ENCODE data around the gene ZNF622. TPM values are rescaled to one million over a fixed set of nuclear protein-coding genes. Genes with fewer than 3 reads are reported as not detected.
"Not testable (repeated sequence)": the region's sequence is repeated elsewhere in the genome, so short reads cannot be mapped to it uniquely, and the experiment has no call there.

ZNF622 gene
- total RNA-seq, 1 donor from 2014 or later, result 24.3 TPM

- no peaks in the 10 kb centered on the region for H3K9me3 Mint-ChIP-seq
- peaks cover 6% of the 10 kb centered on the region for H3K4me1 Mint-ChIP-seq (ENCODE audit: unreplicated experiment)
- no peak for DNase-seq (ENCODE audit: extremely low spot score, unreplicated experiment)
- H3K27ac Mint-ChIP-seq, result no peak overlapping the region
- H3K4me3 Mint-ChIP-seq, result no peak overlapping the region
- H3K27me3 Mint-ChIP-seq, result no peaks in the 10 kb centered on the region
- TF ChIP-seq CTCF (conservative IDR thresholded peaks at IDR 0.05), result no peak
- peaks cover 24% of the 10 kb centered on the region for H3K36me3 Mint-ChIP-seq
Observed at GRCh38 chr5:16453609-16454008, 12.0 kb downstream of the ZNF622 start.

- peaks cover 26% of the 10 kb centered on the region for H3K36me3 Mint-ChIP-seq
- DNase-seq (ENCODE audit: extremely low spot score, unreplicated experiment), result no peak
- no peak overlapping the region for H3K4me3 Mint-ChIP-seq
- H3K4me1 Mint-ChIP-seq (ENCODE audit: unreplicated experiment), result no peaks in the 10 kb centered on the region
- H3K9me3 Mint-ChIP-seq, result no peaks in the 10 kb centered on the region
- H3K27ac Mint-ChIP-seq, result no peak overlapping the region
- no peaks in the 10 kb centered on the region for H3K27me3 Mint-ChIP-seq
- no peak for TF ChIP-seq CTCF (conservative IDR thresholded peaks at IDR 0.05)
Observed at GRCh38 chr5:16450163-16450562, 15.4 kb downstream of the ZNF622 start.

GRCh38 chr5:16446993-16447392, 18.6 kb downstream of the ZNF622 start:
- no peak overlapping the region for H3K4me3 Mint-ChIP-seq
- no peaks in the 10 kb centered on the region for H3K9me3 Mint-ChIP-seq
- DNase-seq (ENCODE audit: extremely low spot score, unreplicated experiment), result no peak
- H3K4me1 Mint-ChIP-seq (ENCODE audit: unreplicated experiment), result no peaks in the 10 kb centered on the region
- TF ChIP-seq CTCF (conservative IDR thresholded peaks at IDR 0.05), result no peak
- H3K27ac Mint-ChIP-seq, result no peak overlapping the region
- no peaks in the 10 kb centered on the region for H3K27me3 Mint-ChIP-seq
- peaks cover 20% of the 10 kb centered on the region for H3K36me3 Mint-ChIP-seq

GRCh38 chr5:16437977-16438376, 27.6 kb downstream of the ZNF622 start:
- TF ChIP-seq CTCF (conservative IDR thresholded peaks at IDR 0.05), result peak; percentile 18
- Mint-ChIP-seq H3K27me3 (peaks cover 12% of the 10 kb centered on the region), H3K27ac (no peak overlapping the region), H3K9me3 (no peaks in the 10 kb centered on the region), H3K36me3 (no peaks in the 10 kb centered on the region), H3K4me3 (no peak overlapping the region), H3K4me1 (ENCODE audit: unreplicated experiment) (no peaks in the 10 kb centered on the region)
- DNase-seq (ENCODE audit: extremely low spot score, unreplicated experiment), result no peak

GRCh38 chr5:16436065-16436682, 29.4 kb downstream of the ZNF622 start:
- H3K36me3 Mint-ChIP-seq; H3K4me1 Mint-ChIP-seq (ENCODE audit: unreplicated experiment); DNase-seq (ENCODE audit: extremely low spot score, unreplicated experiment); H3K9me3 Mint-ChIP-seq; H3K27ac Mint-ChIP-seq; H3K4me3 Mint-ChIP-seq: not testable (repeated sequence)
- H3K27me3 Mint-ChIP-seq, result peaks cover 27% of the 10 kb centered on the region

GRCh38 chr5:16431490-16431889, 34.1 kb downstream of the ZNF622 start:
- H3K4me3 Mint-ChIP-seq, result no peak overlapping the region
- no peaks in the 10 kb centered on the region for H3K4me1 Mint-ChIP-seq (ENCODE audit: unreplicated experiment)
- no peaks in the 10 kb centered on the region for H3K36me3 Mint-ChIP-seq
- no peak for DNase-seq (ENCODE audit: extremely low spot score, unreplicated experiment)
- TF ChIP-seq CTCF (conservative IDR thresholded peaks at IDR 0.05), result no peak
- no peaks in the 10 kb centered on the region for H3K9me3 Mint-ChIP-seq
- H3K27ac Mint-ChIP-seq, result no peak overlapping the region
- peaks cover 51% of the 10 kb centered on the region for H3K27me3 Mint-ChIP-seq

Measured in type B pancreatic cell (in vitro differentiated cells).